ENCODE data around the gene NPC1.

GRCh38 chr18:23583071-23583865, 3.0 kb downstream of the NPC1 start:
- TF ChIP-seq, protein P1, sequence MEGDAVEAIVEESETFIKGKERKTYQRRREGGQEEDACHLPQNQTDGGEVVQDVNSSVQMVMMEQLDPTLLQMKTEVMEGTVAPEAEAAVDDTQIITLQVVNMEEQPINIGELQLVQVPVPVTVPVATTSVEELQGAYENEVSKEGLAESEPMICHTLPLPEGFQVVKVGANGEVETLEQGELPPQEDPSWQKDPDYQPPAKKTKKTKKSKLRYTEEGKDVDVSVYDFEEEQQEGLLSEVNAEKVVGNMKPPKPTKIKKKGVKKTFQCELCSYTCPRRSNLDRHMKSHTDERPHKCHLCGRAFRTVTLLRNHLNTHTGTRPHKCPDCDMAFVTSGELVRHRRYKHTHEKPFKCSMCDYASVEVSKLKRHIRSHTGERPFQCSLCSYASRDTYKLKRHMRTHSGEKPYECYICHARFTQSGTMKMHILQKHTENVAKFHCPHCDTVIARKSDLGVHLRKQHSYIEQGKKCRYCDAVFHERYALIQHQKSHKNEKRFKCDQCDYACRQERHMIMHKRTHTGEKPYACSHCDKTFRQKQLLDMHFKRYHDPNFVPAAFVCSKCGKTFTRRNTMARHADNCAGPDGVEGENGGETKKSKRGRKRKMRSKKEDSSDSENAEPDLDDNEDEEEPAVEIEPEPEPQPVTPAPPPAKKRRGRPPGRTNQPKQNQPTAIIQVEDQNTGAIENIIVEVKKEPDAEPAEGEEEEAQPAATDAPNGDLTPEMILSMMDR (IDR thresholded peaks at IDR 0.05; ENCODE audit: low read depth, low read length, poor library complexity, severe bottlenecking): no peak
- TF ChIP-seq EZH2phosphoT487 (IDR thresholded peaks at IDR 0.05; ENCODE audit: borderline replicate concordance, low read length): no peak
